ENCODE results near the gene KIAA1586. TPM values are rescaled to one million over a fixed set of nuclear protein-coding genes. Genes with fewer than 3 reads are reported as not detected.

Gene KIAA1586
- total RNA-seq, 1 experiment from 2014 or later, result 21.2 TPM

DNA sequence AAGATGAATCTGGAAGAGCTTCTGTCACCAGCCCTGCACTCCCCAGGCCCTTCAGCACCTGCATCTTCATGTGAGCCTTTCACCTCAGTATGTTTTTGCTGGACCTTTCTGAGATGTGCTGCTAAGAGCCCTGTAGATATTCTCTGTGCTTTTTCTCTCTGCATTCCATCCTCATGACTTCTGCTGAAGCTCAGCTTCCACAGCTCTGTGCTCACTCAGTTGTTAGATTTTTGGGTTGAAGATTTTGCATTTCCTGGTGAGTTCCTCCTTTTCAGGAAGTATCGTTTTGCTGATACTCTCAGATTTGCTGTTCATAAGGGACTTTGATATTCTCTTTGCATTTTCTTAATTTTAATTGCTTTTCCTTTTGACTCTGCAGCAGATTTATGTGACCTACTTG is 18.3 kb downstream of the KIAA1586 start:
- ATAC-seq (no peak), DNase-seq (ENCODE audit: low read depth, low spot score) (no peak)
- TF ChIP-seq POLR2AphosphoS5 (IDR thresholded peaks at IDR 0.05; ENCODE audit: low read depth, low read length) (no peak), SIN3A (IDR thresholded peaks at IDR 0.05; ENCODE audit: borderline replicate concordance, insufficient read depth, low read depth, low read length) (no peak), TCF7L2 (IDR thresholded peaks at IDR 0.05; ENCODE audit: low read depth, low read length) (no peak)
- TF ChIP-seq, protein P1, sequence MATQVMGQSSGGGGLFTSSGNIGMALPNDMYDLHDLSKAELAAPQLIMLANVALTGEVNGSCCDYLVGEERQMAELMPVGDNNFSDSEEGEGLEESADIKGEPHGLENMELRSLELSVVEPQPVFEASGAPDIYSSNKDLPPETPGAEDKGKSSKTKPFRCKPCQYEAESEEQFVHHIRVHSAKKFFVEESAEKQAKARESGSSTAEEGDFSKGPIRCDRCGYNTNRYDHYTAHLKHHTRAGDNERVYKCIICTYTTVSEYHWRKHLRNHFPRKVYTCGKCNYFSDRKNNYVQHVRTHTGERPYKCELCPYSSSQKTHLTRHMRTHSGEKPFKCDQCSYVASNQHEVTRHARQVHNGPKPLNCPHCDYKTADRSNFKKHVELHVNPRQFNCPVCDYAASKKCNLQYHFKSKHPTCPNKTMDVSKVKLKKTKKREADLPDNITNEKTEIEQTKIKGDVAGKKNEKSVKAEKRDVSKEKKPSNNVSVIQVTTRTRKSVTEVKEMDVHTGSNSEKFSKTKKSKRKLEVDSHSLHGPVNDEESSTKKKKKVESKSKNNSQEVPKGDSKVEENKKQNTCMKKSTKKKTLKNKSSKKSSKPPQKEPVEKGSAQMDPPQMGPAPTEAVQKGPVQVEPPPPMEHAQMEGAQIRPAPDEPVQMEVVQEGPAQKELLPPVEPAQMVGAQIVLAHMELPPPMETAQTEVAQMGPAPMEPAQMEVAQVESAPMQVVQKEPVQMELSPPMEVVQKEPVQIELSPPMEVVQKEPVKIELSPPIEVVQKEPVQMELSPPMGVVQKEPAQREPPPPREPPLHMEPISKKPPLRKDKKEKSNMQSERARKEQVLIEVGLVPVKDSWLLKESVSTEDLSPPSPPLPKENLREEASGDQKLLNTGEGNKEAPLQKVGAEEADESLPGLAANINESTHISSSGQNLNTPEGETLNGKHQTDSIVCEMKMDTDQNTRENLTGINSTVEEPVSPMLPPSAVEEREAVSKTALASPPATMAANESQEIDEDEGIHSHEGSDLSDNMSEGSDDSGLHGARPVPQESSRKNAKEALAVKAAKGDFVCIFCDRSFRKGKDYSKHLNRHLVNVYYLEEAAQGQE (IDR thresholded peaks at IDR 0.05; ENCODE audit: insufficient read depth in 1 of 2, low read depth in 2 of 2, low read length in 1 of 2), result no peak
- TF ChIP-seq, protein P2, sequence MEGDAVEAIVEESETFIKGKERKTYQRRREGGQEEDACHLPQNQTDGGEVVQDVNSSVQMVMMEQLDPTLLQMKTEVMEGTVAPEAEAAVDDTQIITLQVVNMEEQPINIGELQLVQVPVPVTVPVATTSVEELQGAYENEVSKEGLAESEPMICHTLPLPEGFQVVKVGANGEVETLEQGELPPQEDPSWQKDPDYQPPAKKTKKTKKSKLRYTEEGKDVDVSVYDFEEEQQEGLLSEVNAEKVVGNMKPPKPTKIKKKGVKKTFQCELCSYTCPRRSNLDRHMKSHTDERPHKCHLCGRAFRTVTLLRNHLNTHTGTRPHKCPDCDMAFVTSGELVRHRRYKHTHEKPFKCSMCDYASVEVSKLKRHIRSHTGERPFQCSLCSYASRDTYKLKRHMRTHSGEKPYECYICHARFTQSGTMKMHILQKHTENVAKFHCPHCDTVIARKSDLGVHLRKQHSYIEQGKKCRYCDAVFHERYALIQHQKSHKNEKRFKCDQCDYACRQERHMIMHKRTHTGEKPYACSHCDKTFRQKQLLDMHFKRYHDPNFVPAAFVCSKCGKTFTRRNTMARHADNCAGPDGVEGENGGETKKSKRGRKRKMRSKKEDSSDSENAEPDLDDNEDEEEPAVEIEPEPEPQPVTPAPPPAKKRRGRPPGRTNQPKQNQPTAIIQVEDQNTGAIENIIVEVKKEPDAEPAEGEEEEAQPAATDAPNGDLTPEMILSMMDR (IDR thresholded peaks at IDR 0.05), result no peak
- Histone ChIP-seq H3K27ac (ENCODE audit: low read length) (no peak overlapping the region), H3K4me3 (ENCODE audit: low read depth in 2 of 2, low read length in 2 of 2) (no peak overlapping the region), H3K27me3 (ENCODE audit: control insufficient read depth, insufficient read depth, low read length) (no peaks in the 10 kb centered on the region), H3K9me3 (ENCODE audit: control insufficient read depth, insufficient read depth, low read depth, low read length) (no peaks in the 10 kb centered on the region), H3K4me1 (ENCODE audit: control insufficient read depth, insufficient read depth, low read length) (no peaks in the 10 kb centered on the region), H3K36me3 (ENCODE audit: control insufficient read depth, insufficient read depth, low read length) (no peaks in the 10 kb centered on the region)
- ChIA-PET CTCF (no interaction called here), POLR2A (no interaction called here)
- BruUV-seq (replicated peaks), result no TSS peak
- intact Hi-C loops (cut with micrococcal nuclease; ENCODE audit: unreplicated experiment) (no loop called here), in situ Hi-C loops (cut with HindIII; ENCODE audit: low pct_unique_long_range_greater_than_20kb, low sequenced_read_pairs) (no loop called here)

DNA sequence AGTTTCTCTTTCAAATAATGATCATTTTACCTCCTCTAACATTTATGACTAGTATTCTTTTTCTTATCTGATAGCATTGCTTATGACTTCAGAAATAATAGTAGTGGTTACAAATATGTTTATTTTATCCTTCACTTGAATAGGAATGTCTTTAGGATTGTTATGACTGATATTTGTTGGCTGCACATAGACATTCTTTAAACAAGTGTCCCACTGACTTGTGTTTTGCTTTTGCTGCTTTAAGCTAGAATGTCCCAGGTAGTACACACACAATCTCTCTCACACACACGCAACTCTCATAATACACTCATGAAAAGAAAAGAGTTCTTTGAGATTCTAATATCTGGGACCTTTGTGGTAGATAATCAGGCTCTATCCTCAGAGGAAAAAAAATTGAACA is 21.6 kb downstream of the KIAA1586 start:
- CTCF ChIA-PET, result no interaction called here
- DNase-seq (ENCODE audit: low read depth, low spot score) (no peak), ATAC-seq (no peak)
- Histone ChIP-seq H3K27ac (ENCODE audit: low read length) (no peak overlapping the region), H3K4me1 (ENCODE audit: control insufficient read depth, insufficient read depth, low read length) (no peaks in the 10 kb centered on the region), H3K4me3 (ENCODE audit: low read depth in 2 of 2, low read length in 2 of 2) (no peak overlapping the region), H3K9me3 (ENCODE audit: control insufficient read depth, insufficient read depth, low read depth, low read length) (no peaks in the 10 kb centered on the region), H3K36me3 (ENCODE audit: control insufficient read depth, insufficient read depth, low read length) (no peaks in the 10 kb centered on the region), H3K27me3 (ENCODE audit: control insufficient read depth, insufficient read depth, low read length) (no peaks in the 10 kb centered on the region)
- in situ Hi-C loops (cut with HindIII; ENCODE audit: low pct_unique_long_range_greater_than_20kb, low sequenced_read_pairs), result no loop called here
- intact Hi-C loops (cut with micrococcal nuclease; ENCODE audit: unreplicated experiment), result no loop called here
- POLR2A ChIA-PET, result no interaction called here
- TF ChIP-seq, protein P2 (IDR thresholded peaks at IDR 0.05), result no peak
- TF ChIP-seq SIN3A (IDR thresholded peaks at IDR 0.05; ENCODE audit: borderline replicate concordance, insufficient read depth, low read depth, low read length), result no peak
- TF ChIP-seq, protein P1 (IDR thresholded peaks at IDR 0.05; ENCODE audit: insufficient read depth in 1 of 2, low read depth in 2 of 2, low read length in 1 of 2), result no peak
- TF ChIP-seq POLR2AphosphoS5 (IDR thresholded peaks at IDR 0.05; ENCODE audit: low read depth, low read length), result no peak
- no peak for TF ChIP-seq TCF7L2 (IDR thresholded peaks at IDR 0.05; ENCODE audit: low read depth, low read length)
- BruUV-seq (replicated peaks), result no TSS peak

Data from Panc1 (cell line).